K562 (cell line): Measurements from ENCODE around the gene ALG9. TPM values are rescaled to one million over a fixed set of nuclear protein-coding genes. Genes with fewer than 3 reads are reported as not detected.

Experiments
- CBX3 ChIP-seq, 2 experiments: IDR thresholded peaks; 1 replicate in 1 of 2; 2 replicates in 1 of 2; pipeline ENCODE4 v1.6.1; 2012; ENCODE audit warnings: inconsistent platforms in 2 of 2, low read length in 2 of 2, borderline replicate concordance in 1 of 2, control low read depth in 1 of 2
- CREB1 ChIP-seq, 2 experiments: sonication (generic) in 1 of 2; formaldehyde crosslinking in 1 of 2; IDR thresholded peaks; 2 replicates each; pipeline versions ENCODE4 v1.6.1 to v1.8.0; 2012 to 2022; ENCODE audit warnings: inconsistent platforms in 1 of 2, mild to moderate bottlenecking in 1 of 2, missing genetic modification reagents in 1 of 2, moderate library complexity in 1 of 2
- CREM ChIP-seq: IDR thresholded peaks from 2 replicates; pipeline ENCODE4 v1.6.1; 2014; ENCODE audit warnings: antibody characterized with exemption, low read depth
- E2F3 ChIP-seq: fragments of 250-450 bp; sonication (Bioruptor Pico); IDR thresholded peaks from 2 replicates; pipeline ENCODE4 v1.4.0; 2020; ENCODE audit warnings: mild to moderate bottlenecking
- ESRRB ChIP-seq: fragments of 250-450 bp; sonication (Bioruptor Pico); IDR thresholded peaks from 2 replicates; pipeline ENCODE4 v1.5.0; 2020; ENCODE audit warnings: mild to moderate bottlenecking, moderate library complexity, borderline replicate concordance
- EWSR1 ChIP-seq: fragments of 450-650 bp; IDR thresholded peaks from 2 replicates; pipeline ENCODE4 v1.6.1; 2018; ENCODE audit warnings: borderline replicate concordance, mild to moderate bottlenecking, low read depth, moderate library complexity; ENCODE audit not compliant: partially characterized antibody
- FOXA1 ChIP-seq: fragments of 450-650 bp; IDR thresholded peaks from 2 replicates; pipeline ENCODE4 v1.6.1; 2016; ENCODE audit warnings: mild to moderate bottlenecking, borderline replicate concordance
- GABPB1 ChIP-seq: sonication (generic); formaldehyde crosslinking; IDR thresholded peaks from 2 replicates; pipeline ENCODE4 v1.8.0; 2022; ENCODE audit warnings: mild to moderate bottlenecking, missing genetic modification reagents
- HIVEP1 ChIP-seq: fragments of 250-450 bp; sonication (Bioruptor Pico); IDR thresholded peaks from 2 replicates; pipeline ENCODE4 v1.4.0; 2020; ENCODE audit warnings: mild to moderate bottlenecking
- KLF16 ChIP-seq: IDR thresholded peaks from 2 replicates; pipeline ENCODE4 v1.6.1; 2016; ENCODE audit warnings: antibody characterized with exemption
- LCOR ChIP-seq: sonication (generic); formaldehyde crosslinking; IDR thresholded peaks from 2 replicates; pipeline ENCODE4 v1.8.0; 2022; ENCODE audit warnings: mild to moderate bottlenecking, missing genetic modification reagents
- MECOM ChIP-seq: fragments of 250-450 bp; sonication (Bioruptor Pico); IDR thresholded peaks from 2 replicates; pipeline ENCODE4 v1.8.0; 2022; ENCODE audit warnings: inconsistent platforms
- NCOR1 ChIP-seq: fragments of 450-650 bp; IDR thresholded peaks from 2 replicates; pipeline ENCODE4 v1.6.1; 2016; ENCODE audit warnings: mild to moderate bottlenecking, moderate library complexity
- NEUROD1 ChIP-seq: fragments of 150-350 bp; IDR thresholded peaks from 2 replicates; pipeline ENCODE4 v1.6.1; 2014; ENCODE audit warnings: borderline replicate concordance, low read length, low read depth; ENCODE audit not compliant: partially characterized antibody
- NR0B1 ChIP-seq: fragments of 450-650 bp; IDR thresholded peaks from one replicate; pipeline ENCODE4 v1.6.1; 2018; ENCODE audit warnings: mild to moderate bottlenecking, moderate library complexity; ENCODE audit not compliant: partially characterized antibody
- PCBP1 ChIP-seq: fragments of 200-400 bp; formaldehyde crosslinking; IDR thresholded peaks from 2 replicates; pipeline ENCODE4 v1.6.1; 2018; ENCODE audit warnings: mild to moderate bottlenecking, low read depth, low read length; ENCODE audit not compliant: poor library complexity, severe bottlenecking
- PHF8 ChIP-seq: fragments of 200-600 bp; sonication (generic); IDR thresholded peaks from 2 replicates; pipeline ENCODE4 v1.6.1; 2012; ENCODE audit warnings: mixed run types, mild to moderate bottlenecking, inconsistent platforms, low read length, moderate library complexity, borderline replicate concordance
- POLR2A ChIP-seq: fragments of 450-650 bp; conservative IDR thresholded peaks from 2 replicates; pipeline ENCODE4 v1.6.1; 2016
- POLR3A ChIP-seq: IDR thresholded peaks from 2 replicates; pipeline ENCODE4 v1.6.1; 2011; ENCODE audit warnings: borderline replicate concordance, mild to moderate bottlenecking, moderate library complexity; ENCODE audit not compliant: insufficient read length, insufficient read depth; ENCODE audit errors: extremely low read depth
- POLR3G ChIP-seq: IDR thresholded peaks from 2 replicates; pipeline ENCODE4 v1.6.1; 2011; ENCODE audit not compliant: insufficient read length, insufficient replicate concordance; ENCODE audit errors: extremely low read depth
- PREB ChIP-seq: sonication (generic); formaldehyde crosslinking; IDR thresholded peaks from 2 replicates; pipeline ENCODE4 v1.8.1; 2023; ENCODE audit warnings: mild to moderate bottlenecking, missing genetic modification reagents
- TCF3 ChIP-seq: sonication (generic); formaldehyde crosslinking; IDR thresholded peaks from 2 replicates; pipeline ENCODE4 v1.4.0; 2020; ENCODE audit warnings: mild to moderate bottlenecking, missing genetic modification reagents
- TEAD4 ChIP-seq, 2 experiments: sonication (generic) in 1 of 2; formaldehyde crosslinking in 1 of 2; IDR thresholded peaks; 2 replicates each; pipeline versions ENCODE4 v1.6.1 to v1.8.0; 2012 to 2022; ENCODE audit warnings: borderline replicate concordance in 1 of 2, inconsistent platforms in 1 of 2, low read length in 1 of 2, mild to moderate bottlenecking in 1 of 2, missing genetic modification reagents in 1 of 2
- ZNF316 ChIP-seq: fragments of 450-650 bp; IDR thresholded peaks from 2 replicates; pipeline ENCODE4 v1.6.1; 2016
- polyA plus RNA-seq, 8 experiments: library from polyadenylated mRNA; depleted of rRNA in 4 of 8; stranded (reverse) in 5 of 8; unstranded in 3 of 8; fragments of >200 nt; fragmentation: Nextera tagmentation in 2 of 8; fragmentation: Illumina TruSeq in 1 of 8; extraction: Ambion mirVana in 2 of 8; extraction: Trizol in 1 of 8; gene quantifications; 2 replicates each; pipeline versions ENCODE4 v1.2.1 to v1.2.3, GENCODE V29; 2011 to 2014; ENCODE audit warnings: inconsistent platforms in 1 of 8, missing spikeins in 1 of 8
- total RNA-seq, 7 experiments: library from RNA; depleted of rRNA in 6 of 7; stranded (reverse); fragments of >200 nt in 6 of 7; fragmentation: Illumina TruSeq in 2 of 7; extraction: Trizol in 2 of 7; gene quantifications; 2 replicates each; pipeline versions ENCODE4 v1.2.1 to v1.2.3, GENCODE V29; 2011 to 2021; ENCODE audit warnings: low replicate concordance in 1 of 7
- TF ChIP-seq, protein P1 (sequence below): fragments of 250-450 bp; sonication (Bioruptor Pico); IDR thresholded peaks from 2 replicates; pipeline ENCODE4 v1.8.0; 2021; ENCODE audit warnings: mild to moderate bottlenecking, moderate library complexity

The ALG9 gene
- total and polyA plus RNA-seq, 9 of the 15 experiments (the other 6 are each of a cell fraction or from before 2014, with no cell fraction given): 11.5 to 40.5 (median 24.9) TPM

- TF ChIP-seq TEAD4 (IDR thresholded peaks at IDR 0.05; ENCODE audit: low read length) (peak; percentile 84), TEAD4 (CRISPR knock-in tag; IDR thresholded peaks at IDR 0.05; ENCODE audit: borderline replicate concordance) (no peak), FOXA1 (no peak), ESRRB (CRISPR knock-in tag) (no peak), KLF16 (peak; percentile 40; the same call in 1 of the 2 replicates), GABPB1 (CRISPR knock-in tag) (peak; percentile 45; the same call in 1 of the 2 replicates), CREB1 (IDR thresholded peaks at IDR 0.05) (no peak), CREB1 (CRISPR knock-in tag; IDR thresholded peaks at IDR 0.05) (0 out of 2 replicates have a peak, but pooled peaks have one; percentile 22), POLR3A (no peak), MECOM (CRISPR knock-in tag) (no peak), ZNF316 (no peak), CBX3 (IDR thresholded peaks at IDR 0.05; ENCODE audit: borderline replicate concordance in 1 of 2, low read length in 2 of 2) (peak in 1 of 2 experiments; percentile 69; a peak in 2 of 3 replicates), POLR2A (no peak), POLR3G (no peak), PCBP1 (no peak), HIVEP1 (CRISPR knock-in tag) (no peak), E2F3 (CRISPR knock-in tag) (no peak), EWSR1 (no peak), NCOR1 (peak; percentile 76), PREB (no peak), NR0B1 (no peak), NEUROD1 (peak; percentile 50), TCF3 (CRISPR knock-in tag) (peak; percentile 94), LCOR (0 out of 2 replicates have a peak, but pooled peaks have one; percentile 47), PHF8 (no peak), CREM (0 out of 2 replicates have a peak, but pooled peaks have one; percentile 26)
- TF ChIP-seq, protein P1, sequence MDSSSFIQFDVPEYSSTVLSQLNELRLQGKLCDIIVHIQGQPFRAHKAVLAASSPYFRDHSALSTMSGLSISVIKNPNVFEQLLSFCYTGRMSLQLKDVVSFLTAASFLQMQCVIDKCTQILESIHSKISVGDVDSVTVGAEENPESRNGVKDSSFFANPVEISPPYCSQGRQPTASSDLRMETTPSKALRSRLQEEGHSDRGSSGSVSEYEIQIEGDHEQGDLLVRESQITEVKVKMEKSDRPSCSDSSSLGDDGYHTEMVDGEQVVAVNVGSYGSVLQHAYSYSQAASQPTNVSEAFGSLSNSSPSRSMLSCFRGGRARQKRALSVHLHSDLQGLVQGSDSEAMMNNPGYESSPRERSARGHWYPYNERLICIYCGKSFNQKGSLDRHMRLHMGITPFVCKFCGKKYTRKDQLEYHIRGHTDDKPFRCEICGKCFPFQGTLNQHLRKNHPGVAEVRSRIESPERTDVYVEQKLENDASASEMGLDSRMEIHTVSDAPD: no peak
Measured at GRCh38 chr11:111910676-111911562, 39.5 kb upstream of the ALG9 start (continued).
